ENCODE measurements around the gene BAG5.

GRCh38 chr14:103559766-103560165 is 2.7 kb downstream of the BAG5 start:
- TF ChIP-seq, protein P1, sequence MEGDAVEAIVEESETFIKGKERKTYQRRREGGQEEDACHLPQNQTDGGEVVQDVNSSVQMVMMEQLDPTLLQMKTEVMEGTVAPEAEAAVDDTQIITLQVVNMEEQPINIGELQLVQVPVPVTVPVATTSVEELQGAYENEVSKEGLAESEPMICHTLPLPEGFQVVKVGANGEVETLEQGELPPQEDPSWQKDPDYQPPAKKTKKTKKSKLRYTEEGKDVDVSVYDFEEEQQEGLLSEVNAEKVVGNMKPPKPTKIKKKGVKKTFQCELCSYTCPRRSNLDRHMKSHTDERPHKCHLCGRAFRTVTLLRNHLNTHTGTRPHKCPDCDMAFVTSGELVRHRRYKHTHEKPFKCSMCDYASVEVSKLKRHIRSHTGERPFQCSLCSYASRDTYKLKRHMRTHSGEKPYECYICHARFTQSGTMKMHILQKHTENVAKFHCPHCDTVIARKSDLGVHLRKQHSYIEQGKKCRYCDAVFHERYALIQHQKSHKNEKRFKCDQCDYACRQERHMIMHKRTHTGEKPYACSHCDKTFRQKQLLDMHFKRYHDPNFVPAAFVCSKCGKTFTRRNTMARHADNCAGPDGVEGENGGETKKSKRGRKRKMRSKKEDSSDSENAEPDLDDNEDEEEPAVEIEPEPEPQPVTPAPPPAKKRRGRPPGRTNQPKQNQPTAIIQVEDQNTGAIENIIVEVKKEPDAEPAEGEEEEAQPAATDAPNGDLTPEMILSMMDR (IDR thresholded peaks at IDR 0.05) = no peak
- no peak for TF ChIP-seq POLR2A (IDR thresholded peaks at IDR 0.05)

All from uterus (tissue), 2 donors.